HCT116 (cell line): ENCODE data around the gene EML2. TPM values are rescaled to one million over a fixed set of nuclear protein-coding genes. Genes with fewer than 3 reads are reported as not detected.
"Not testable (repeated sequence)": the region's sequence is repeated elsewhere in the genome, so short reads cannot be mapped to it uniquely, and the experiment has no call there.

Experiments
- ATAC-seq: fragments of 200-7000 bp; cut with Tn5 transposase; 2 replicates; pipeline ENCODE4 v1.9.1; 2020; ENCODE audit warnings: mild to moderate bottlenecking, moderate library complexity
- BruUV-seq: library from RNA; stranded (reverse); fragments of 400-500 nt; replicated peaks from 2 replicates; lab custom pipeline; 2021; lab: Mats Ljungman, UMichigan
- CTCF ChIA-PET: fragments of 300-600 bp; sonication (Branson Sonifier 250); formaldehyde crosslinking; loops from one replicate; lab custom pipeline; 2021; ENCODE audit warnings: antibody characterized with exemption; lab: Charles Lee
- POLR2A ChIA-PET: fragments of 300-600, 350-600 bp; sonication (Branson Sonifier 250); formaldehyde crosslinking; loops from one replicate; lab custom pipeline; 2021; ENCODE audit warnings: antibody characterized with exemption; lab: Charles Lee
- RAD21 ChIA-PET, 2 experiments: fragments of 300-600 bp; sonication (Branson Sonifier 250); formaldehyde crosslinking; loops; one replicate each; lab custom pipeline; 2023; ENCODE audit warnings: low total read pairs in 2 of 2; ENCODE audit not compliant: uncharacterized antibody in 2 of 2, unreplicated experiment in 2 of 2, low non-redundant PET in 1 of 2; lab: Charles Lee
- DNase-seq: peaks from one replicate; pipeline ENCODE4 v3.0.0-alpha.2; 2010; ENCODE audit warnings: low read depth, low spot score
- H2AFZ ChIP-seq: fragments of 200-600 bp; shearing (Covaris generic), sonication (generic); 2 replicates; pipeline ENCODE4 v1.6.1; 2017; ENCODE audit warnings: low read depth, mixed run types, mixed read lengths, antibody characterized with exemption, low read length; ENCODE audit not compliant: poor library complexity, severe bottlenecking
- H3K27ac ChIP-seq: 2 replicates; pipeline ENCODE4 v1.5.1; 2012; ENCODE audit warnings: low read depth, low read length
- H3K27me3 ChIP-seq: fragments of 200-600 bp; sonication (generic); 2 replicates; pipeline ENCODE4 v1.6.1; 2016; ENCODE audit warnings: mixed run types, low read length, mixed read lengths; ENCODE audit not compliant: insufficient read depth
- H3K36me3 ChIP-seq, 2 experiments: fragments of 200-500 bp in 1 of 2; fragments of 200-600 bp in 1 of 2; sonication (Bioruptor generic) in 1 of 2; sonication (generic) in 1 of 2; 2 replicates each; pipeline versions ENCODE4 v1.5.1 to v1.6.1; 2014 to 2016; ENCODE audit warnings: low read length in 2 of 2, inconsistent platforms in 1 of 2, mixed read lengths in 1 of 2, mixed run types in 1 of 2; ENCODE audit not compliant: insufficient read depth in 2 of 2, control insufficient read depth in 1 of 2
- H3K4me1 ChIP-seq, 2 experiments: fragments of 200-600 bp in 1 of 2; sonication (generic) in 1 of 2; 2 replicates each; pipeline versions ENCODE4 v1.5.1 to v1.6.1; 2012 to 2017; ENCODE audit warnings: low read length in 2 of 2, inconsistent platforms in 1 of 2, mild to moderate bottlenecking in 1 of 2, mixed read lengths in 1 of 2, mixed run types in 1 of 2, moderate library complexity in 1 of 2; ENCODE audit not compliant: insufficient read depth in 2 of 2, control insufficient read depth in 1 of 2
- H3K4me2 ChIP-seq: fragments of 200-600 bp; sonication (generic); 2 replicates; pipeline ENCODE4 v1.6.1; 2017; ENCODE audit warnings: mixed run types, low read length, mixed read lengths
- H3K4me3 ChIP-seq, 2 experiments: fragments of 200-600 bp in 1 of 2; sonication (generic) in 1 of 2; replicated peaks in 1 of 2; 2 replicates each; pipeline ENCODE4 v1.5.1; 2011 to 2016; ENCODE audit warnings: low read length in 2 of 2, control low read depth in 1 of 2, low read depth in 1 of 2, mild to moderate bottlenecking in 1 of 2, mixed read lengths in 1 of 2, mixed run types in 1 of 2
- H3K79me2 ChIP-seq: fragments of 200-600 bp; sonication (generic); 2 replicates; pipeline ENCODE4 v1.6.1; 2017; ENCODE audit warnings: mild to moderate bottlenecking, mixed run types, low read length, moderate library complexity, mixed read lengths; ENCODE audit not compliant: insufficient read depth
- H3K9ac ChIP-seq: fragments of 200-600 bp; sonication (generic); 2 replicates; pipeline ENCODE4 v1.6.1; 2016; ENCODE audit warnings: low read length, mixed read lengths
- H3K9me2 ChIP-seq: fragments of 200-600 bp; sonication (generic), shearing (Covaris generic); 2 replicates; pipeline ENCODE4 v1.6.1; 2017; ENCODE audit warnings: mixed run types, mild to moderate bottlenecking, moderate library complexity; ENCODE audit not compliant: insufficient read depth
- H3K9me3 ChIP-seq, 2 experiments: fragments of 200-500 bp in 1 of 2; fragments of 200-600 bp in 1 of 2; sonication (Bioruptor generic) in 1 of 2; sonication (generic) in 1 of 2; 2 replicates each; pipeline ENCODE4 v1.6.1; 2014 to 2017; ENCODE audit warnings: low read length in 2 of 2, mixed read lengths in 2 of 2, inconsistent platforms in 1 of 2, low read depth in 1 of 2, mild to moderate bottlenecking in 1 of 2, mixed run types in 1 of 2, moderate library complexity in 1 of 2; ENCODE audit not compliant: control insufficient read depth in 1 of 2, insufficient read depth in 1 of 2
- H4K20me1 ChIP-seq: fragments of 200-600 bp; sonication (generic), shearing (Covaris generic); 2 replicates; pipeline ENCODE4 v1.6.1; 2017; ENCODE audit warnings: mixed run types, mild to moderate bottlenecking, moderate library complexity; ENCODE audit not compliant: insufficient read depth
- CEBPB ChIP-seq: IDR thresholded peaks from 2 replicates; pipeline ENCODE4 v1.6.1; 2012; ENCODE audit warnings: low read depth
- FOSL1 ChIP-seq: IDR thresholded peaks from 2 replicates; pipeline ENCODE4 v1.6.1; 2012; ENCODE audit warnings: low read depth
- JUND ChIP-seq: IDR thresholded peaks from 2 replicates; pipeline ENCODE4 v1.6.1; 2012
- POLR2A ChIP-seq: IDR thresholded peaks from 2 replicates; pipeline ENCODE4 v1.7.0; 2011; ENCODE audit warnings: borderline replicate concordance; ENCODE audit not compliant: insufficient read depth, insufficient read length; ENCODE audit errors: extremely low read depth
- REST ChIP-seq: IDR thresholded peaks from 2 replicates; pipeline ENCODE4 v1.6.1; 2012; ENCODE audit warnings: low read depth
- SIN3A ChIP-seq: IDR thresholded peaks from 2 replicates; pipeline ENCODE4 v1.6.1; 2012; ENCODE audit warnings: low read depth
- TCF7L2 ChIP-seq: IDR thresholded peaks from 2 replicates; pipeline ENCODE4 v1.7.0; 2011; ENCODE audit warnings: borderline replicate concordance, inconsistent platforms; ENCODE audit not compliant: insufficient read depth, insufficient read length; ENCODE audit errors: extremely low read depth
- ZFX ChIP-seq: fragments of 450-650 bp; IDR thresholded peaks from 2 replicates; pipeline ENCODE4 v1.6.1; 2017
- intact Hi-C: fragments of 100-400 bp; cut with micrococcal nuclease; formaldehyde crosslinking; loops from 2 replicates; pipeline ENCODE4 v1.10.0; 2022
- total RNA-seq: library from RNA; stranded (reverse); gene quantifications from one replicate; pipeline ENCODE4 v1.2.1, GENCODE V29; 2021; ENCODE audit not compliant: unreplicated experiment

The EML2 gene
- total RNA-seq, 1 experiment from 2014 or later, result 131 TPM

DNA sequence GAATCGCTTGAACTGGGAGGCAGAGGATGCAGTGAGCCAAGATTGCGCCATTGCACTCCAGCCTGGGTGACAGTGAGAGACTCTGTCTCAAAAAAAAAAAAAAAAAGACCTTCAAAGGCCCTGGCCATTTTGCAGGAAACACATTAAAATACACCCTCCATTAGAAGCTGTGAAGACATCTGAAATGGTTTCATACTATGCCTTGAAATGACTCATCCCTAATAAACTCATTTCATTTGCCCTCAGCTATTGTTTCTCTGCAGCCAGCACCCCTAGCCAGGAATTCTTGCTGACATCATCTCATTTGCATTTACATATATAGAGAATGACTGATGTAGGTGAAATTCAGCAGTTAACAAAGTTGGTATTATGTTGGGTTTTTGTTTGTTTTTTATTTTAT lies 8.7 kb downstream of the EML2 start:
- BruUV-seq, result no TSS peak
- Histone ChIP-seq H2AFZ (no peak overlapping the region), H3K4me2 (peak overlapping the region; percentile 42), H3K9me2 (no peaks in the 10 kb centered on the region), H3K4me3 (no peak overlapping the region), H3K79me2 (no peaks in the 10 kb centered on the region), H4K20me1 (no peaks in the 10 kb centered on the region), H3K9me3 (no peaks in the 10 kb centered on the region), H3K27ac (peak overlapping the region; percentile 69), H3K27me3 (no peaks in the 10 kb centered on the region), H3K4me1 (peaks cover 32 to 47% of the 10 kb centered on the region in 2 experiments), H3K9ac (no peak overlapping the region), H3K36me3 (peaks cover 3 to 10% of the 10 kb centered on the region in 2 experiments; a peak in 2 of 4 replicates)
- POLR2A ChIA-PET, result interaction anchor here (0.7 to 1.9 kb wide), 6 partner anchors 11 to 163 kb away, joined by 3 to 14 read pairs (median 8); partner anchors contain the start of gene FOSB
- TF ChIP-seq TCF7L2 (no peak), FOSL1 (peak; percentile 53; the same call in 1 of the 2 replicates), JUND (peak; percentile 39; the same call in 1 of the 2 replicates)
- ATAC-seq (peak; percentile 61), DNase-seq (peak; percentile 67)
- CTCF ChIA-PET, result interaction anchor here (0.9 to 2.2 kb wide), 3 partner anchors 12 to 72 kb away, joined by 3 to 16 read pairs (median 4); no protein-coding TSS in a partner anchor
- RAD21 ChIA-PET, result interaction anchor here in 1 of 2 experiments (1.0 kb wide), 1 partner anchor 12 kb away, joined by 3 read pairs; no protein-coding TSS in a partner anchor
- intact Hi-C loops, result loop anchor here (2.0 kb wide), 1 partner anchor 14 kb away; no protein-coding TSS in a partner anchor

DNA sequence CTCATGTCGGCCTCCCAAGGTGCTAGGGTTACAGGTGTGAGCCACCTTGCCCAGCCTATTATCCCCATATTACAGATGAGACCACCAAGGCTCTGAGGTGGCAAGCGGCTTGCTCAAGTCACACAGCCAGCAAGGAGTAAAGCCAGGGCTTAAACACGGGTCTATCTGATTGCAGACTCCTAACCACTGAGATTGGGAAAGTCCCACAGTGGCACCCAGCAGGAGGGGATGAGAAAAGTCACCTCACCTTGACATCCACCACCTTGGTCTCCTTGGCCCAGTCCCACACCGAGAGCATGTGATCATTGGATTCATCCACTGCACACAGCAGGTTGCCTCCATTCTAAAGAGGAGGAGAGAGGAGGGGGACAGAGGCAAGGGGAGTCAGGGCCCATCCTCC lies 9.5 kb downstream of the EML2 start:
- no peaks in the 10 kb centered on the region for H3K27me3 ChIP-seq
- H3K36me3 ChIP-seq, result peaks cover 3 to 10% of the 10 kb centered on the region in 2 experiments; a peak in 2 of 4 replicates
- H2AFZ ChIP-seq, result no peak overlapping the region
- no TSS peak for BruUV-seq
- H3K4me3 ChIP-seq, result no peak overlapping the region
- intact Hi-C loops, result loop anchor here (2.0 kb wide), 1 partner anchor 13 kb away; no protein-coding TSS in a partner anchor
- H3K4me2 ChIP-seq, result no peak overlapping the region
- no peaks in the 10 kb centered on the region for H3K79me2 ChIP-seq
- no peaks in the 10 kb centered on the region for H4K20me1 ChIP-seq
- no peak for DNase-seq
- ChIA-PET POLR2A (interaction anchor here (0.7 to 1.9 kb wide), 3 partner anchors 13 to 141 kb away, joined by 6 to 14 read pairs (median 11); no protein-coding TSS in a partner anchor), RAD21 (no interaction called here), CTCF (no interaction called here)
- H3K4me1 ChIP-seq, result peaks cover 32 to 44% of the 10 kb centered on the region in 2 experiments
- TF ChIP-seq SIN3A, result no peak
- TF ChIP-seq POLR2A, result no peak
- TF ChIP-seq FOSL1, result no peak
- TF ChIP-seq ZFX, result no peak
- TF ChIP-seq REST, result no peak
- TF ChIP-seq CEBPB, result no peak
- ATAC-seq, result no peak
- H3K9ac ChIP-seq, result no peak overlapping the region
- H3K9me3 ChIP-seq, result no peaks in the 10 kb centered on the region
- H3K27ac ChIP-seq, result peak overlapping the region; percentile 69
- no peaks in the 10 kb centered on the region for H3K9me2 ChIP-seq

- DNase-seq, H3K9ac ChIP-seq, H3K79me2 ChIP-seq, ATAC-seq, CTCF ChIA-PET, H3K4me2 ChIP-seq, POLR2A ChIA-PET, H3K9me3 ChIP-seq, H2AFZ ChIP-seq, H3K27me3 ChIP-seq, H3K4me3 ChIP-seq, RAD21 ChIA-PET, H3K36me3 ChIP-seq, BruUV-seq, H4K20me1 ChIP-seq, intact Hi-C loops, H3K9me2 ChIP-seq, H3K27ac ChIP-seq: not testable (repeated sequence)
- H3K4me1 ChIP-seq, result peaks cover 32 to 35% of the 10 kb centered on the region in 2 experiments
These were observed 11.0 kb downstream of the EML2 start for GRCh38 chr19:45628219-45628618.
